ENCODE measurements around the gene SPAG6. TPM values are rescaled to one million over a fixed set of nuclear protein-coding genes. Genes with fewer than 3 reads are reported as not detected.

SPAG6 gene
- total RNA-seq, 1 experiment from 2014 or later = 0.74 TPM

- peak; percentile 87; the same call in 1 of the 2 replicates for TF ChIP-seq RELA (CRISPR knock-in tag; IDR thresholded peaks at IDR 0.05; ENCODE audit: borderline replicate concordance)
- no peak for TF ChIP-seq GTF2I (CRISPR knock-in tag; conservative IDR thresholded peaks at IDR 0.05)
- peak; percentile 90; the same call in 1 of the 2 replicates for TF ChIP-seq ESRRA (CRISPR knock-in tag; IDR thresholded peaks at IDR 0.05; ENCODE audit: borderline replicate concordance)
- TF ChIP-seq JUN (CRISPR knock-in tag; IDR thresholded peaks at IDR 0.05) = peak; percentile 76; the same call in 1 of the 2 replicates
- TF ChIP-seq, protein P1, sequence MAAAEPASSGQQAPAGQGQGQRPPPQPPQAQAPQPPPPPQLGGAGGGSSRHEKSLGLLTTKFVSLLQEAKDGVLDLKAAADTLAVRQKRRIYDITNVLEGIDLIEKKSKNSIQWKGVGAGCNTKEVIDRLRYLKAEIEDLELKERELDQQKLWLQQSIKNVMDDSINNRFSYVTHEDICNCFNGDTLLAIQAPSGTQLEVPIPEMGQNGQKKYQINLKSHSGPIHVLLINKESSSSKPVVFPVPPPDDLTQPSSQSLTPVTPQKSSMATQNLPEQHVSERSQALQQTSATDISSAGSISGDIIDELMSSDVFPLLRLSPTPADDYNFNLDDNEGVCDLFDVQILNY (CRISPR knock-in tag; IDR thresholded peaks at IDR 0.05) = peak; percentile 98
- peak; percentile 87; the same call in 1 of the 2 replicates for TF ChIP-seq ZBTB21 (CRISPR knock-in tag; IDR thresholded peaks at IDR 0.05; ENCODE audit: borderline replicate concordance)
- TF ChIP-seq NFE2L1 (CRISPR knock-in tag; IDR thresholded peaks at IDR 0.05) = peak; percentile 94; the same call in 1 of the 2 replicates
- TF ChIP-seq TCF7 (CRISPR knock-in tag; IDR thresholded peaks at IDR 0.05; ENCODE audit: low read depth) = peak; percentile 86
- peak; percentile 90 for TF ChIP-seq ZBTB43 (CRISPR knock-in tag; IDR thresholded peaks at IDR 0.05)
- TF ChIP-seq KAT7 (CRISPR knock-in tag; IDR thresholded peaks at IDR 0.05; ENCODE audit: borderline replicate concordance) = peak; percentile 81; the same call in 1 of the 2 replicates
- peak; percentile 76; the same call in 1 of the 2 replicates for TF ChIP-seq TEAD4 (CRISPR knock-in tag; IDR thresholded peaks at IDR 0.05)
- TF ChIP-seq RORB (CRISPR knock-in tag; IDR thresholded peaks at IDR 0.05) = no peak
- peak; percentile 88 for TF ChIP-seq ETV6 (CRISPR knock-in tag; IDR thresholded peaks at IDR 0.05)
- no peak for TF ChIP-seq EMX1 (CRISPR knock-in tag; IDR thresholded peaks at IDR 0.05)
- TF ChIP-seq, protein P2, sequence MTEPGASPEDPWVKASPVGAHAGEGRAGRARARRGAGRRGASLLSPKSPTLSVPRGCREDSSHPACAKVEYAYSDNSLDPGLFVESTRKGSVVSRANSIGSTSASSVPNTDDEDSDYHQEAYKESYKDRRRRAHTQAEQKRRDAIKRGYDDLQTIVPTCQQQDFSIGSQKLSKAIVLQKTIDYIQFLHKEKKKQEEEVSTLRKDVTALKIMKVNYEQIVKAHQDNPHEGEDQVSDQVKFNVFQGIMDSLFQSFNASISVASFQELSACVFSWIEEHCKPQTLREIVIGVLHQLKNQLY (CRISPR knock-in tag; IDR thresholded peaks at IDR 0.05) = no peak
- TF ChIP-seq, protein P3, sequence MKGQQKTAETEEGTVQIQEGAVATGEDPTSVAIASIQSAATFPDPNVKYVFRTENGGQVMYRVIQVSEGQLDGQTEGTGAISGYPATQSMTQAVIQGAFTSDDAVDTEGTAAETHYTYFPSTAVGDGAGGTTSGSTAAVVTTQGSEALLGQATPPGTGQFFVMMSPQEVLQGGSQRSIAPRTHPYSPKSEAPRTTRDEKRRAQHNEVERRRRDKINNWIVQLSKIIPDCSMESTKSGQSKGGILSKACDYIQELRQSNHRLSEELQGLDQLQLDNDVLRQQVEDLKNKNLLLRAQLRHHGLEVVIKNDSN (CRISPR knock-in tag; IDR thresholded peaks at IDR 0.05) = peak; percentile 58
- peak; percentile 89; the same call in 1 of the 2 replicates for TF ChIP-seq ATF1 (CRISPR knock-in tag; IDR thresholded peaks at IDR 0.05)
- 0 out of 2 replicates have a peak, but pooled peaks have one; percentile 58 for TF ChIP-seq FOXJ3 (CRISPR knock-in tag; IDR thresholded peaks at IDR 0.05; ENCODE audit: borderline replicate concordance)
- no peak for TF ChIP-seq ATF6 (CRISPR knock-in tag; IDR thresholded peaks at IDR 0.05)
- peak; percentile 90; the same call in 1 of the 2 replicates for TF ChIP-seq ELF4 (CRISPR knock-in tag; IDR thresholded peaks at IDR 0.05; ENCODE audit: low read depth)
These were observed 10.7 kb upstream of the SPAG6 start (continued) for GRCh38 chr10:22334414-22335172.

Data from WTC11 (cell line).